Muscle of leg (tissue), 11 donors: Measurements from ENCODE around the gene TMEM45A. TPM values are rescaled to one million over a fixed set of nuclear protein-coding genes. Genes with fewer than 3 reads are reported as not detected.
"Not testable (repeated sequence)": the region's sequence is repeated elsewhere in the genome, so short reads cannot be mapped to it uniquely, and the experiment has no call there.

Source experiments
- DNase-seq: peaks from one replicate; pipeline ENCODE4 v3.0.0; 2013
- H3K27ac ChIP-seq: one replicate; pipeline ENCODE4 v1.5.1; 2013; ENCODE audit warnings: mild to moderate bottlenecking, low read length, control low read depth
- H3K27me3 ChIP-seq: one replicate; pipeline ENCODE4 v1.6.1; 2013; ENCODE audit warnings: low read length; ENCODE audit not compliant: control insufficient read depth, insufficient read depth
- H3K36me3 ChIP-seq: one replicate; pipeline ENCODE4 v1.6.1; 2013; ENCODE audit warnings: low read length; ENCODE audit not compliant: control insufficient read depth, insufficient read depth
- H3K4me1 ChIP-seq: one replicate; pipeline ENCODE4 v1.6.1; 2013; ENCODE audit warnings: low read length; ENCODE audit not compliant: control insufficient read depth, insufficient read depth
- H3K4me3 ChIP-seq: one replicate; pipeline ENCODE4 v1.5.1; 2013; ENCODE audit warnings: low read length, control low read depth
- H3K9me3 ChIP-seq: replicated peaks from 2 replicates; pipeline ENCODE4 v1.6.1; 2013; ENCODE audit warnings: low read depth, low read length; ENCODE audit not compliant: control insufficient read depth
- WGBS: methylation state at CpG from one replicate; pipeline ENCODE4 v1.1.5; 2013; ENCODE audit warnings: missing lambda C conversion rate; ENCODE audit not compliant: insufficient coverage; 5-methylcytosine and 5-hydroxymethylcytosine counted together
- polyA plus RNA-seq, 8 donors: library from polyadenylated mRNA; unstranded; fragments of 120-200 nt; gene quantifications; one replicate each; pipeline versions ENCODE4 v1.2.1 to v1.2.3, GENCODE V29; 2013; ENCODE audit warnings: inconsistent platforms in 1 of 8, low replicate concordance in 1 of 8; ENCODE audit not compliant: insufficient read length in 8 of 8, insufficient read depth in 1 of 8
- total RNA-seq: library from RNA; stranded (reverse); fragments of 120-200 nt; gene quantifications from one replicate; pipeline ENCODE4 v1.2.4, GENCODE V29; 2013

Gene TMEM45A
- total and polyA plus RNA-seq, 9 donors, result 13.6 to 30.2 (median 17.5) TPM

DNA sequence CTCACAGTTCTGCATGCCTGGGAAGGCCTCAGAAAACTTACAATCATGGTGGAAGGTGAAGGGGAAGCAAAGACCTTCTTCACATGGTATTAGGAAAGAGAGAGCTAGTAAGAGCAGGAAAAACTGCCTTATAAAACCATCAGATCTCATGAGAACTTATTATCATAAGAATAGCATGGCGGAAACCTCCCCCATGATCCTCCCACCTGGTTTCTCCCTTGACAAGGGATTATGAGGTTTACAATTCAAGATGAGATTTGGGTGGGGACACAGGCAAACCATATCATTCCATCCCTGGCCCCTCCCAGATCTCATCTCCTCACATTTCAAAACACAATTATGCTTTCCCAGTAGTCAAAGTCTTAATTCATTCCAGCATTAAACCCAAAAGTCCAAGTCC, 34.6 kb upstream of the TMEM45A start:
- DNase-seq, result no peak
- no CpG with 5 or more reads among the region's 1 CpG for WGBS
- Histone ChIP-seq H3K4me3 (no peak overlapping the region), H3K36me3 (peaks cover 4% of the 10 kb centered on the region), H3K9me3 (no peaks in the 10 kb centered on the region), H3K27ac (no peak overlapping the region), H3K4me1 (no peaks in the 10 kb centered on the region), H3K27me3 (no peaks in the 10 kb centered on the region)

DNA sequence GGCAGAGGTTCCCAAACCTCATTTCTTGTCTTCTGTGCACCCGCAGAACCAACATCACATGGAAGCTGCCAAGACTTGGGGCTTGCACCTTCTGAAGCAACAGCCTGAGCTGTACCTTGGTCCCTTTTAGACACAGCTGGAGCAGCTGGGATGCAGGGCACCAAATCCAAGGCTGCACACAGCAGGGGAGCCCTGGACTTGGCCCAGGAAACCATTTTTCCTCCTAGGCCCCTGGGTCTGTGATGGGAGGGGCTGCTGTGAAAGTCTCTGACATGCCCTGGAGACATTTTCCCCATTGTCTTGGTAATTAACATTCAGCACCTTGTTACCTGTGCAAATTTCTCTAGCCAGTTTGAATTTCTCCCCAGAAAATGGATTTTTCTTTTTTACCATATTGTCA, 33.6 kb upstream of the TMEM45A start:
- Histone ChIP-seq H3K36me3 (peaks cover 3% of the 10 kb centered on the region), H3K4me1 (no peaks in the 10 kb centered on the region), H3K27me3 (no peaks in the 10 kb centered on the region), H3K4me3 (no peak overlapping the region), H3K9me3 (no peaks in the 10 kb centered on the region), H3K27ac (no peak overlapping the region)
- WGBS, result no CpG with 5 or more reads among the region's 1 CpG
- no peak for DNase-seq

DNA sequence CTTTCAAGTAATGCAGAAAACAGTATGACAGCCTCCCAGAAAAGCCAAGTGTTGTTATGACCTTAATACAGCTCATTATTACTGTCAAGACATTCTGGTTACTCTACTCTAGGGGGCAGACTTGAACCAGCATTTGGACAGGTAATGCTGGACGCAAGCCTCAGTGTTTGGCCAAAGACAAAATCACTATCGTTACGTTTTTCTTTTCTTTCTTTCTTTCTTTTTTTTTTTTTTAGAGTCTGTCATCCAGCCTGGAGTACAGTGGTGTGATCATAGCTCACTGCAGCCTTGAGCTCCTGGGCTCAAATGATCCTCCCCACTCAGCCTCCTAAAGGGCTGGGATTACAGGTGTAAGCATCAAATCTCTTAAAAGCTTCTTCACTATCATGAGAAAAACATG, 29.4 kb upstream of the TMEM45A start:
- peak; percentile 66 for DNase-seq
- H3K27me3 ChIP-seq, result no peaks in the 10 kb centered on the region
- WGBS, result no CpG with 5 or more reads among the region's 3 CpGs
- H3K4me3 ChIP-seq, result no peak overlapping the region
- no peaks in the 10 kb centered on the region for H3K36me3 ChIP-seq
- no peaks in the 10 kb centered on the region for H3K4me1 ChIP-seq
- H3K9me3 ChIP-seq, result peaks cover 1% of the 10 kb centered on the region
- H3K27ac ChIP-seq, result no peak overlapping the region

GRCh38 chr3:100463646-100464155, 28.7 kb upstream of the TMEM45A start:
- no peak overlapping the region for H3K4me3 ChIP-seq
- no peak for DNase-seq
- 88% methylated on average over 2 of the region's 3 CpGs for WGBS
- no peaks in the 10 kb centered on the region for H3K27me3 ChIP-seq
- no peak overlapping the region for H3K27ac ChIP-seq
- H3K9me3 ChIP-seq, result peaks cover 6% of the 10 kb centered on the region
- no peaks in the 10 kb centered on the region for H3K4me1 ChIP-seq
- H3K36me3 ChIP-seq, result no peaks in the 10 kb centered on the region

- DNase-seq, result no peak
- Histone ChIP-seq H3K9me3 (peaks cover 7% of the 10 kb centered on the region), H3K27ac (no peak overlapping the region)
Observed at GRCh38 chr3:100465892-100466777, 26.3 kb upstream of the TMEM45A start.

DNA sequence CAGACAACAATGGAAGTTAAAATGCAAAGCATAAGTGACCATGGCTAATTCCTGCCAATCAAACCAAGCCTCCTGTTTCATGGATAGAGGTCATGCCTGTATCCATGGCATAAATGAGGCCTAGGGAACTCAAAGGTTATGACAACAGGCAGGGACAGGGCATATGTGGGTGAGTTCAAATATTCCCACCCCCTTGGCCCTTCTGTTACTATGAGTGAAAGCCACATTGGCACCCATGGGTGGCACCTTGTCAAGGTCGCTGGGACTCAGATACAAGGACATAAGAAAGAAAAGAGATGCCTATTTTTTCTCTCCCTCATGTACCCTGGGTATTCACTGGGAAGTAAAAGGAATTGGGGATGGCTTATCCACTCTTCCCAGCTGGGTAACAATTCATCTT, 25.3 kb upstream of the TMEM45A start:
- Histone ChIP-seq H3K4me3 (no peak overlapping the region), H3K27me3 (no peaks in the 10 kb centered on the region), H3K36me3 (no peaks in the 10 kb centered on the region), H3K9me3 (peaks cover 7% of the 10 kb centered on the region), H3K27ac (no peak overlapping the region), H3K4me1 (no peaks in the 10 kb centered on the region)
- no CpG with 5 or more reads among the region's 1 CpG for WGBS
- DNase-seq, result no peak

More at GRCh38 chr3:100465892-100466777, 26.3 kb upstream of the TMEM45A start:
- H3K4me1 ChIP-seq, result no peaks in the 10 kb centered on the region
- H3K4me3 ChIP-seq, result no peak overlapping the region
- WGBS, result 70% methylated on average over 2 of the region's 3 CpGs
- no peaks in the 10 kb centered on the region for H3K27me3 ChIP-seq
- no peaks in the 10 kb centered on the region for H3K36me3 ChIP-seq

DNA sequence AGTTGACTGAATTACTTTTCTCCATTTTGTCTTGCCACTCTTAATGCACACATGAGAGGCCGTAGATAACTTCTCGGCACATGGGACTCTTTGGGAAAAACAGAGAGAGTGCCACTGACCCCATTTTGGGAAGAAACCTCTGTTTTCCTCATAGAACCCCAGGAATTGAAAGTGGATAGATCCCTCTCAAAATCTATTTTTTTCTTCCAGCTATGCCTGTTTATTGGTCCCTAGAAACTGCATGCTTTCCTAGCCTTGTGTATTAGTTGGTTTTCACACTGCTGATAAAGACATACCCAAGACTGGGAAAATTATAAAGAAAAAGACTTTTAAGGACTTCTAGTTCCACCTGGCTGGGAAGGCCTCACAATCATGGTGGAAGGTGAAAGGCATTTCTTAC, 23.7 kb upstream of the TMEM45A start:
- no peaks in the 10 kb centered on the region for H3K36me3 ChIP-seq
- WGBS, result no CpG with 5 or more reads among the region's 2 CpGs
- H3K27me3 ChIP-seq, result no peaks in the 10 kb centered on the region
- H3K9me3 ChIP-seq, result peaks cover 7% of the 10 kb centered on the region
- DNase-seq, result no peak
- no peaks in the 10 kb centered on the region for H3K4me1 ChIP-seq
- H3K27ac ChIP-seq, result no peak overlapping the region
- H3K4me3 ChIP-seq, result no peak overlapping the region

DNA sequence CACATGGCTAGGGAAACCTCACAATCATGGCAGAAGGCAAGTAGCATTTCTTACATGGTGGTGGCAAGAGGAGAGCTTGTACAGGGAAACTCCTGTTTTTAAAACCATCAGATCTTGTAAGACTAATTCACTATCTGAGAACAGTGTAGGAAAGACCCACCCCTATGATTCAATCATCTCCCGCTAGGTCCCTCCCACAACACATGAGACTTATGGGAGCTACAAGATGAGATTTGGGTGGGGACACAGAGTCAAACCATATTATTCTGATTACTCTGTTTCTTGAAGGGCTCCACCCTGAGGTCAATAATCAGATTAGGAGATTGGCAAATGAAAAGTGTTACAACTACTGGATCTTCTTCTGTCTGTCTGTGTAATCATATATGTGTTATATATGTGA, 21.5 kb upstream of the TMEM45A start:
- Histone ChIP-seq H3K4me3 (no peak overlapping the region), H3K9me3 (peaks cover 7% of the 10 kb centered on the region), H3K4me1 (no peaks in the 10 kb centered on the region), H3K27ac (no peak overlapping the region), H3K36me3 (no peaks in the 10 kb centered on the region), H3K27me3 (no peaks in the 10 kb centered on the region)
- WGBS, result no CpG with 5 or more reads among the region's 1 CpG
- no peak for DNase-seq

GRCh38 chr3:100471444-100471843, 21.0 kb upstream of the TMEM45A start:
- Histone ChIP-seq H3K4me3 (no peak overlapping the region), H3K27me3 (no peaks in the 10 kb centered on the region), H3K27ac (no peak overlapping the region), H3K9me3 (peaks cover 7% of the 10 kb centered on the region), H3K36me3 (no peaks in the 10 kb centered on the region), H3K4me1 (no peaks in the 10 kb centered on the region)
- DNase-seq, result no peak
- WGBS, result no CpG with 5 or more reads among the region's 2 CpGs

DNA sequence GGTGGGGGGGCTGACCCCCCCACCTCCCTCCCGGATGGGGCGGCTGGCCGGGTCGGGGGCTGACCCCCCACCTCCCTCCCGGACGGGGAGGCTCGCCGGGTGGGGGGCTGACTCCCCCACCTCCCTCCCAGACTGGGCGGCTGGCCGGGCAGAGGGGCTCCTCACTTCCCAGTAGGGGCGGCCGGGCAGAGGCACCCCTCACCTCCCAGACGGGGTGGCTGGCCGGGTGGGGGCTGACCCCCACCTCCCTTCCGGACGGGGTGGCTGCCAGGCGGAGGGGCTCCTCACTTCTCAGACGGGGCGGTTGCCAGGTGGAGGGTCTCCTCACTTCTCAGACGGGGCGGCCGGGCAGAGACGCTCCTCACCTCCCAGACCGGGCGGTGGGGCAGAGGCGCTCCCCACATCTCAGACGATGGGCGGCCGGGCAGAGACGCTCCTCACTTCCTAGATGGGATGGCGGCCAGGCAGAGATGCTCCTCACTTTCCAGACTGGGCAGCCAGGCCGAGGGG, 14.5 kb upstream of the TMEM45A start:
- not testable (repeated sequence) for H3K27ac ChIP-seq, H3K4me3 ChIP-seq, H3K36me3 ChIP-seq, H3K27me3 ChIP-seq, H3K4me1 ChIP-seq, H3K9me3 ChIP-seq, DNase-seq
- 98% methylated on average over 13 of the region's 32 CpGs for WGBS
